SK-N-SH (cell line): ENCODE measurements around the gene TSEN15. TPM values are rescaled to one million over a fixed set of nuclear protein-coding genes. Genes with fewer than 3 reads are reported as not detected.

ENCODE experiments used
- CTCF ChIA-PET: fragments of 300-600, 350-600 bp; formaldehyde crosslinking; extraction: SDS; loops from one replicate; lab custom pipeline; 2021; lab: Yijun Ruan, JAX
- POLR2A ChIA-PET: fragments of 350-600 bp; sonication (Branson Sonifier 250); formaldehyde crosslinking; extraction: SDS; loops from one replicate; lab custom pipeline; 2020; ENCODE audit warnings: antibody characterized with exemption, inconsistent platforms; lab: Yijun Ruan, JAX
- DNase-seq: peaks from one replicate; pipeline ENCODE4 v3.0.0; 2012
- H2AFZ ChIP-seq: fragments of 200-600 bp; sonication (generic); 2 replicates; pipeline ENCODE4 v1.8.1; 2016; ENCODE audit warnings: antibody characterized with exemption, mild to moderate bottlenecking, low read depth
- H3F3A ChIP-seq: fragments of 200-600 bp; sonication (generic); replicated peaks from 2 replicates; pipeline ENCODE3; 2016; ENCODE audit warnings: antibody characterized with exemption, mild to moderate bottlenecking; ENCODE audit not compliant: insufficient read depth
- H3K27ac ChIP-seq, 2 experiments: fragments of 200-500 bp in 1 of 2; fragments of 200-600 bp in 1 of 2; sonication (Bioruptor generic) in 1 of 2; sonication (generic), shearing (Covaris generic) in 1 of 2; 2 replicates each; pipeline versions ENCODE4 v1.5.1 to v1.6.1; 2014 to 2016; ENCODE audit warnings: low read depth in 2 of 2, inconsistent platforms in 1 of 2, low read length in 1 of 2, mild to moderate bottlenecking in 1 of 2, mixed read lengths in 1 of 2
- H3K27me3 ChIP-seq: fragments of 200-600 bp; sonication (generic), shearing (Covaris generic); 2 replicates; pipeline ENCODE4 v1.6.1; 2016; ENCODE audit warnings: mixed run types; ENCODE audit not compliant: insufficient read depth
- H3K36me3 ChIP-seq, 2 experiments: fragments of 200-500 bp in 1 of 2; fragments of 200-600 bp in 1 of 2; sonication (Bioruptor generic) in 1 of 2; sonication (generic) in 1 of 2; replicated peaks in 1 of 2; 2 replicates each; pipeline versions ENCODE3 to v1.5.1; 2014 to 2016; ENCODE audit warnings: low read length in 1 of 2, mild to moderate bottlenecking in 1 of 2; ENCODE audit not compliant: insufficient read depth in 2 of 2, control insufficient read depth in 1 of 2
- H3K4me1 ChIP-seq, 2 experiments: fragments of 200-500 bp in 1 of 2; fragments of 200-600 bp in 1 of 2; sonication (Bioruptor generic) in 1 of 2; sonication (generic), shearing (Covaris generic) in 1 of 2; 2 replicates each; pipeline versions ENCODE4 v1.5.1 to v1.6.1; 2014 to 2016; ENCODE audit warnings: low read depth in 1 of 2, low read length in 1 of 2, mixed run types in 1 of 2; ENCODE audit not compliant: insufficient read depth in 2 of 2, control insufficient read depth in 1 of 2
- H3K4me2 ChIP-seq: fragments of 200-600 bp; sonication (generic), shearing (Covaris generic); 2 replicates; pipeline ENCODE4 v1.6.1; 2017; ENCODE audit warnings: mixed run types
- H3K4me3 ChIP-seq, 2 experiments: fragments of 200-500 bp in 1 of 2; fragments of 200-600 bp in 1 of 2; sonication (Bioruptor generic) in 1 of 2; sonication (generic), shearing (Covaris generic) in 1 of 2; 2 replicates each; pipeline versions ENCODE4 v1.5.1 to v1.8.1; 2014 to 2016; ENCODE audit warnings: low read depth in 2 of 2, inconsistent platforms in 1 of 2, low read length in 1 of 2, mild to moderate bottlenecking in 1 of 2, mixed read lengths in 1 of 2, moderate library complexity in 1 of 2
- H3K79me2 ChIP-seq: fragments of 200-600 bp; sonication (generic); 2 replicates; pipeline ENCODE4 v1.8.1; 2017; ENCODE audit warnings: mild to moderate bottlenecking; ENCODE audit not compliant: insufficient read depth
- H3K9ac ChIP-seq: fragments of 200-600 bp; sonication (generic); 2 replicates; pipeline ENCODE4 v1.6.1; 2017; ENCODE audit warnings: mixed run types
- H3K9me2 ChIP-seq: fragments of 200-600 bp; sonication (generic); 2 replicates; pipeline ENCODE4 v1.6.1; 2017; ENCODE audit warnings: mixed run types
- H3K9me3 ChIP-seq: fragments of 200-600 bp; sonication (generic); 2 replicates; pipeline ENCODE4 v1.6.1; 2017; ENCODE audit warnings: mixed run types, mild to moderate bottlenecking, moderate library complexity
- H4K20me1 ChIP-seq: fragments of 200-600 bp; sonication (generic); 2 replicates; pipeline ENCODE4 v1.6.1; 2017; ENCODE audit warnings: mild to moderate bottlenecking, mixed run types; ENCODE audit not compliant: insufficient read depth
- ELF1 ChIP-seq: IDR thresholded peaks from 2 replicates; pipeline ENCODE4 v1.4.0; 2012
- IRF3 ChIP-seq: fragments of 150-350 bp; IDR thresholded peaks from 2 replicates; pipeline ENCODE4 v1.6.1; 2016; ENCODE audit warnings: mild to moderate bottlenecking, low read depth, low read length
- MXI1 ChIP-seq: IDR thresholded peaks from 2 replicates; pipeline ENCODE4 v1.6.1; 2012; ENCODE audit warnings: mild to moderate bottlenecking, low read depth, low read length, improper control_type of control experiment
- NFIC ChIP-seq: IDR thresholded peaks from 2 replicates; pipeline ENCODE4 v1.4.0; 2012; ENCODE audit warnings: borderline replicate concordance
- PBX3 ChIP-seq: IDR thresholded peaks from 2 replicates; pipeline ENCODE4; 2012
- POLR2AphosphoS5 ChIP-seq: IDR thresholded peaks from 2 replicates; pipeline ENCODE4 v1.6.1; 2012; ENCODE audit warnings: low read depth, low read length
- RCOR1 ChIP-seq: fragments of 150-350 bp; IDR thresholded peaks from 2 replicates; pipeline ENCODE4 v1.6.1; 2017; ENCODE audit warnings: antibody characterized with exemption, low read length
- SIN3A ChIP-seq: IDR thresholded peaks from 2 replicates; pipeline ENCODE4 v1.6.1; 2012; ENCODE audit warnings: low read depth, mild to moderate bottlenecking, low read length, moderate library complexity, borderline replicate concordance
- TAF1 ChIP-seq: IDR thresholded peaks from 2 replicates; pipeline ENCODE4 v1.6.1; 2012; ENCODE audit warnings: low read depth, mild to moderate bottlenecking, low read length, moderate library complexity, borderline replicate concordance
- TCF12 ChIP-seq: IDR thresholded peaks from 2 replicates; pipeline ENCODE4 v1.4.0; 2012
- ZBTB33 ChIP-seq: IDR thresholded peaks from 2 replicates; pipeline ENCODE4 v1.4.0; 2012; ENCODE audit warnings: low read depth, borderline replicate concordance
- WGBS: methylation state at CpG from one replicate; pipeline ENCODE4 v1.1.6; 2017; ENCODE audit warnings: low lambda C conversion rate; 5-methylcytosine and 5-hydroxymethylcytosine counted together
- polyA plus RNA-seq, 3 experiments: library from polyadenylated mRNA; depleted of rRNA; stranded (reverse); fragments of >200 nt; gene quantifications; 2 replicates each; pipeline ENCODE4 v1.2.3, GENCODE V29; 2012
- TF ChIP-seq, protein P1 (sequence below): IDR thresholded peaks from 2 replicates; pipeline ENCODE4 v1.4.0; 2012; ENCODE audit warnings: low read depth, borderline replicate concordance
- TF ChIP-seq, protein P2 (sequence below): fragments of 200-600 bp; sonication (generic); IDR thresholded peaks from 2 replicates; pipeline ENCODE4 v1.6.1; 2017; ENCODE audit warnings: antibody characterized with exemption, mild to moderate bottlenecking, moderate library complexity

TSEN15 gene
- polyA plus RNA-seq, 1 of the 3 experiments (the other 2 are of a cell fraction) = 29.0 TPM

DNA sequence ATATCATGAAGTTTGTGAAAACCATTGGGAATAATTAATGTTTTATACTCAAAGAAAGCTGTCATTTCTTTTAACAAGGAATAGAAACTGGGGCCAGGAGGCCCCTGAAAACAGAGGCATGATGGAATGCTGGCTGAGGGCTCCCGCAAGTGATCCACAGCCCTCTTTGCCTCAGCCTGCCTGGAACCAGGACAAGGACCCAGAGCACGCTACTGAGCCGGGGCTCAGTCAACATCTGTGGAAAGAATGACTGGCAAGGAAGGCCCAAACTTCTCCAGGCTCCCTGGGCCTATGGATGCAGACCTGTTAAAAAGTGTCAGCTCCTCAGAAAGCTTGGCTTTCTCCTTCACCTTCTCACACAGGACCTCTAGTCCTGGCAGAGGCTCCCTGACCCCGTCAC, 46.6 kb upstream of the TSEN15 start:
- Histone ChIP-seq H3K4me2 (no peak overlapping the region), H3F3A (peaks cover 10% of the 10 kb centered on the region), H3K9me2 (no peaks in the 10 kb centered on the region), H3K9ac (no peak overlapping the region), H3K27me3 (no peaks in the 10 kb centered on the region), H3K79me2 (no peaks in the 10 kb centered on the region)
- CTCF ChIA-PET = interaction anchor here (0.8 kb wide), 1 partner anchor 61 kb away, joined by 3 read pairs; no protein-coding TSS in a partner anchor
- TF ChIP-seq ELF1 = no peak
- TF ChIP-seq TCF12 = no peak
- TF ChIP-seq TAF1 = no peak
- TF ChIP-seq, all 33 proteins: peak for 0
- no peaks in the 10 kb centered on the region for H3K36me3 ChIP-seq
- POLR2A ChIA-PET = no interaction called here
- H3K4me1 ChIP-seq = peaks cover 3 to 19% of the 10 kb centered on the region in 2 experiments; a peak in 2 of 4 replicates
- DNase-seq = no peak
- WGBS = 100% methylated on average over 4 of the region's 4 CpGs
- H3K9me3 ChIP-seq = no peaks in the 10 kb centered on the region
- H2AFZ ChIP-seq = no peak overlapping the region
- H4K20me1 ChIP-seq = no peaks in the 10 kb centered on the region
- no peak overlapping the region for H3K4me3 ChIP-seq
- H3K27ac ChIP-seq = no peak overlapping the region

GRCh38 chr1:184005506-184005905, 46.0 kb upstream of the TSEN15 start:
- Histone ChIP-seq H4K20me1 (no peaks in the 10 kb centered on the region), H3F3A (peaks cover 10% of the 10 kb centered on the region), H3K4me2 (no peak overlapping the region), H3K4me3 (no peak overlapping the region), H3K36me3 (no peaks in the 10 kb centered on the region), H2AFZ (no peak overlapping the region), H3K27me3 (no peaks in the 10 kb centered on the region), H3K9ac (no peak overlapping the region), H3K4me1 (peaks cover 3 to 19% of the 10 kb centered on the region in 2 experiments; a peak in 2 of 4 replicates), H3K27ac (no peak overlapping the region), H3K9me2 (no peaks in the 10 kb centered on the region), H3K9me3 (no peaks in the 10 kb centered on the region), H3K79me2 (no peaks in the 10 kb centered on the region)
- TF ChIP-seq TCF12 (no peak), ZBTB33 (no peak), MXI1 (no peak), RCOR1 (no peak), IRF3 (no peak), POLR2AphosphoS5 (no peak), PBX3 (no peak), NFIC (no peak), SIN3A (no peak)
- TF ChIP-seq, protein P1, sequence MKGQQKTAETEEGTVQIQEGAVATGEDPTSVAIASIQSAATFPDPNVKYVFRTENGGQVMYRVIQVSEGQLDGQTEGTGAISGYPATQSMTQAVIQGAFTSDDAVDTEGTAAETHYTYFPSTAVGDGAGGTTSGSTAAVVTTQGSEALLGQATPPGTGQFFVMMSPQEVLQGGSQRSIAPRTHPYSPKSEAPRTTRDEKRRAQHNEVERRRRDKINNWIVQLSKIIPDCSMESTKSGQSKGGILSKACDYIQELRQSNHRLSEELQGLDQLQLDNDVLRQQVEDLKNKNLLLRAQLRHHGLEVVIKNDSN = no peak
- TF ChIP-seq, protein P2, sequence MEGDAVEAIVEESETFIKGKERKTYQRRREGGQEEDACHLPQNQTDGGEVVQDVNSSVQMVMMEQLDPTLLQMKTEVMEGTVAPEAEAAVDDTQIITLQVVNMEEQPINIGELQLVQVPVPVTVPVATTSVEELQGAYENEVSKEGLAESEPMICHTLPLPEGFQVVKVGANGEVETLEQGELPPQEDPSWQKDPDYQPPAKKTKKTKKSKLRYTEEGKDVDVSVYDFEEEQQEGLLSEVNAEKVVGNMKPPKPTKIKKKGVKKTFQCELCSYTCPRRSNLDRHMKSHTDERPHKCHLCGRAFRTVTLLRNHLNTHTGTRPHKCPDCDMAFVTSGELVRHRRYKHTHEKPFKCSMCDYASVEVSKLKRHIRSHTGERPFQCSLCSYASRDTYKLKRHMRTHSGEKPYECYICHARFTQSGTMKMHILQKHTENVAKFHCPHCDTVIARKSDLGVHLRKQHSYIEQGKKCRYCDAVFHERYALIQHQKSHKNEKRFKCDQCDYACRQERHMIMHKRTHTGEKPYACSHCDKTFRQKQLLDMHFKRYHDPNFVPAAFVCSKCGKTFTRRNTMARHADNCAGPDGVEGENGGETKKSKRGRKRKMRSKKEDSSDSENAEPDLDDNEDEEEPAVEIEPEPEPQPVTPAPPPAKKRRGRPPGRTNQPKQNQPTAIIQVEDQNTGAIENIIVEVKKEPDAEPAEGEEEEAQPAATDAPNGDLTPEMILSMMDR = no peak
- ChIA-PET POLR2A (no interaction called here), CTCF (interaction anchor here (0.8 to 2.8 kb wide), 3 partner anchors 9 to 61 kb away, joined by 3 to 8 read pairs (median 4); no protein-coding TSS in a partner anchor)
- DNase-seq = no peak
- WGBS = 92% methylated on average over 4 of the region's 4 CpGs
